Right lobe of liver (tissue), 6 donors: Measurements from ENCODE around the gene SLC35G6. TPM values are rescaled to one million over a fixed set of nuclear protein-coding genes. Genes with fewer than 3 reads are reported as not detected.
A peak's percentile ranks its signal among the peaks of the same experiment; 100 is the strongest.

Experiments
- ATAC-seq, 4 donors: fragments of 200-7000 bp; cut with Tn5 transposase; one replicate each; pipeline ENCODE4 v1.9.1; 2020; ENCODE audit warnings: mild to moderate bottlenecking in 4 of 4, moderate library complexity in 4 of 4
- DNase-seq, 3 donors: peaks; one replicate each; pipeline ENCODE4 v3.0.0-alpha.2; 2020
- H3K27ac ChIP-seq, 3 donors: fragments of 200-600 bp; one replicate each; pipeline ENCODE4 v1.8.0; 2022
- H3K27me3 ChIP-seq, 2 donors: fragments of 200-600 bp; one replicate each; pipeline ENCODE4 v1.8.0; 2022
- H3K36me3 ChIP-seq, 4 donors: fragments of 200-600 bp; sonication (generic) in 1 of 4; one replicate each; pipeline versions ENCODE4 v1.5.1 to v1.8.0; 2017 to 2022; ENCODE audit warnings: control low read depth in 1 of 4
- H3K4me1 ChIP-seq, 4 donors: fragments of 200-600 bp; sonication (generic) in 1 of 4; one replicate each; pipeline versions ENCODE4 v1.5.1 to v1.8.0; 2017 to 2022; ENCODE audit warnings: control low read depth in 1 of 4
- H3K4me3 ChIP-seq, 3 donors: fragments of 200-600 bp; one replicate each; pipeline ENCODE4 v1.8.0; 2022
- H3K9me3 ChIP-seq, 4 donors: fragments of 200-600 bp; sonication (generic) in 1 of 4; one replicate each; pipeline versions ENCODE4 v1.5.1 to v1.8.0; 2017 to 2022; ENCODE audit warnings: control low read depth in 1 of 4
- POLR2A ChIP-seq: fragments of 450-650 bp; IDR thresholded peaks from one replicate; pipeline ENCODE4 v1.6.1; 2017; ENCODE audit warnings: antibody characterized with exemption, mild to moderate bottlenecking
- WGBS: methylation state at CpG from one replicate; pipeline ENCODE4 v1.1.6; 2018; ENCODE audit warnings: low coverage, low lambda C conversion rate; ENCODE audit not compliant: insufficient coverage; ENCODE audit errors: missing lambda C conversion rate; 5-methylcytosine and 5-hydroxymethylcytosine counted together
- intact Hi-C, 2 donors: fragments of 100-400 bp; cut with DNase I; formaldehyde crosslinking; loops; one replicate each; pipeline versions ENCODE4 v1.11.2 to v1.14.1; 2022
- total RNA-seq, 6 experiments: library from RNA; depleted of rRNA in 2 of 6; stranded (reverse); fragments of >200 nt in 2 of 6; fragmentation: NEBNext Ultra II Directional in 3 of 6; extraction: Animal tissue kit (Norgen Biotek cat#: 25700) in 3 of 6; gene quantifications; one replicate each; pipeline versions ENCODE4 v1.1.0 to v1.2.4, GENCODE V29; 2016 to 2023
- TF ChIP-seq, protein P1 (sequence below), 4 donors: fragments of 200-600 bp in 3 of 4; fragments of 450-650 bp in 1 of 4; IDR thresholded peaks; one replicate each; pipeline versions ENCODE4 v1.5.1 to v1.8.0; 2016 to 2022; ENCODE audit warnings: antibody characterized with exemption in 4 of 4, mild to moderate bottlenecking in 2 of 4
- donor health status: DM: no; HTN: yes; CAD: no.
- donor health status: DM: no; HTN: no; CAD: no.
- donor health status: DM: no; HTN: no; CAD: no.
- donor health status: DM: no; HTN: yes; CAD: no.
- donor health status: DM: no; HTN: yes; CAD: no.

SLC35G6 gene
- total RNA-seq, 6 experiments from 2014 or later = not detected

GRCh38 chr17:7486181-7486580, 4.9 kb downstream of the SLC35G6 start:
- 45% methylated on average over 2 of the region's 3 CpGs for WGBS
- H3K27ac ChIP-seq = peak overlapping the region in 1 of 3 donors; percentile 3
- intact Hi-C loops = no loop called here

DNA sequence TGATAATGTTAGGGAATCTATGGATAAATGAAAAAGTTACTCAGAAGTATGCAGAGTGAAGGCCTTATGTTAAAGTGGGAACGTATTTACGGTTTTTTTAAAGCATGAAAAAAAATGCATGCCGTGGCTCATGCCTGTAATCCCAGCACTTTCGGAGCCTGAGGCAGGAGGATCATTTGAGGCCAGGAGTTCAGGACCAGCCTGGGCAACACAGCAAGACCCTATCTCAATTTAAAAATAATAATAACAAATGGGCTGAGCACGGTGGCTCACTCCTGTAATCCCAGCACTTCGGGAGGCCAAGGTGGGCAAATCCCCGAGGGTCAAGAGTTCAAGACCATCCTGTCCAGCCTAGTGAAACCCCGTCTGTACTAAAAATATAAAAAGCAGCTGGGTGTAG, 8.9 kb downstream of the SLC35G6 start:
- peaks cover 0 to 52% (median 19%) of the 10 kb centered on the region in 4 donors for H3K4me1 ChIP-seq
- DNase-seq (peak in 1 of 3 donors; percentile 2), ATAC-seq (no peak)
- H3K27ac ChIP-seq = no peak overlapping the region
- TF ChIP-seq POLR2A = no peak
- TF ChIP-seq, protein P1, sequence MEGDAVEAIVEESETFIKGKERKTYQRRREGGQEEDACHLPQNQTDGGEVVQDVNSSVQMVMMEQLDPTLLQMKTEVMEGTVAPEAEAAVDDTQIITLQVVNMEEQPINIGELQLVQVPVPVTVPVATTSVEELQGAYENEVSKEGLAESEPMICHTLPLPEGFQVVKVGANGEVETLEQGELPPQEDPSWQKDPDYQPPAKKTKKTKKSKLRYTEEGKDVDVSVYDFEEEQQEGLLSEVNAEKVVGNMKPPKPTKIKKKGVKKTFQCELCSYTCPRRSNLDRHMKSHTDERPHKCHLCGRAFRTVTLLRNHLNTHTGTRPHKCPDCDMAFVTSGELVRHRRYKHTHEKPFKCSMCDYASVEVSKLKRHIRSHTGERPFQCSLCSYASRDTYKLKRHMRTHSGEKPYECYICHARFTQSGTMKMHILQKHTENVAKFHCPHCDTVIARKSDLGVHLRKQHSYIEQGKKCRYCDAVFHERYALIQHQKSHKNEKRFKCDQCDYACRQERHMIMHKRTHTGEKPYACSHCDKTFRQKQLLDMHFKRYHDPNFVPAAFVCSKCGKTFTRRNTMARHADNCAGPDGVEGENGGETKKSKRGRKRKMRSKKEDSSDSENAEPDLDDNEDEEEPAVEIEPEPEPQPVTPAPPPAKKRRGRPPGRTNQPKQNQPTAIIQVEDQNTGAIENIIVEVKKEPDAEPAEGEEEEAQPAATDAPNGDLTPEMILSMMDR (IDR thresholded peaks at IDR 0.05) = no peak
- H3K27me3 ChIP-seq = no peaks in the 10 kb centered on the region
- WGBS = 74% methylated on average over 7 of the region's 8 CpGs
- intact Hi-C loops = no loop called here
- no peaks in the 10 kb centered on the region for H3K36me3 ChIP-seq
- no peak overlapping the region for H3K4me3 ChIP-seq
- no peaks in the 10 kb centered on the region for H3K9me3 ChIP-seq

More at GRCh38 chr17:7486181-7486580, 4.9 kb downstream of the SLC35G6 start:
- no peaks in the 10 kb centered on the region for H3K9me3 ChIP-seq
- ATAC-seq (no peak), DNase-seq (peak in 1 of 3 donors; percentile 8)
- H3K36me3 ChIP-seq = no peaks in the 10 kb centered on the region
- H3K27me3 ChIP-seq = no peaks in the 10 kb centered on the region
- H3K4me3 ChIP-seq = peak overlapping the region; percentile 51 to 97 (median 88)
- TF ChIP-seq, protein P1 (IDR thresholded peaks at IDR 0.05) = no peak
- TF ChIP-seq POLR2A = no peak
- peaks cover 0 to 43% (median 15%) of the 10 kb centered on the region in 4 donors for H3K4me1 ChIP-seq

DNA sequence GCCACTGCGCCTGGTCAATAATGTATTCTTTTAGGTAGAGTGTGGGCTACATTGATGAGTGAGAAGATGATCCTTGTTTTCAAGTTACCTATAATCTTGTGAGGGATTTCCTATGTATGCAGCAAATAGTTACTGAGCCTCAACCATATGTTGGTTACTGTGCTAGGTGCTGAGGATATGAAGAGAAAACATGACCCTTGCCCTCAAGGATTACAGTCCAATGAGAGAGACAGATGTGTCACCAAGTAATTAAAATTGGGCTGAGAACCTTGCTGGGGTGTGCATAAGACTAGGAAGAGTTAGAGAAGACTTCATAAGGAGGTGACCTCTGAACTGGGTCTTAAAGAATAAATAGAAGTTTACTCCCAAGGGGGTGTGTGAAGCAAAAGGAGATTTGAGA, 10.3 kb downstream of the SLC35G6 start:
- H3K4me3 ChIP-seq = no peak overlapping the region
- intact Hi-C loops = no loop called here
- H3K27me3 ChIP-seq = no peaks in the 10 kb centered on the region
- no peaks in the 10 kb centered on the region for H3K9me3 ChIP-seq
- H3K4me1 ChIP-seq = peaks cover 0 to 37% (median 13%) of the 10 kb centered on the region in 4 donors
- 83% methylated on average over 1 of the region's 1 CpG for WGBS
- ATAC-seq (peak in 3 of 4 donors; percentile 27 to 42 (median 35)), DNase-seq (no peak)
- no peak for TF ChIP-seq POLR2A
- TF ChIP-seq, protein P1 (IDR thresholded peaks at IDR 0.05) = no peak
- peaks cover 3 to 10% (median 6%) of the 10 kb centered on the region in 4 donors for H3K36me3 ChIP-seq
- H3K27ac ChIP-seq = no peak overlapping the region

GRCh38 chr17:7493941-7494340, 12.7 kb downstream of the SLC35G6 start:
- intact Hi-C loops = no loop called here
- 76% methylated on average over 3 of the region's 3 CpGs for WGBS
- Histone ChIP-seq H3K36me3 (peaks cover 4 to 34% (median 23%) of the 10 kb centered on the region in 4 donors), H3K27ac (no peak overlapping the region), H3K4me1 (peaks cover 0 to 22% (median 7%) of the 10 kb centered on the region in 4 donors), H3K27me3 (no peaks in the 10 kb centered on the region), H3K4me3 (no peak overlapping the region), H3K9me3 (no peaks in the 10 kb centered on the region)
- no peak for ATAC-seq
- DNase-seq = no peak
- TF ChIP-seq, protein P1 (IDR thresholded peaks at IDR 0.05) = no peak
- TF ChIP-seq POLR2A = no peak
